Activated CD8-positive, alpha-beta memory T cell treated with anti-CD3 and anti-CD28 coated beads for 24 hours (primary cell): Measurements from ENCODE around the gene PTPN6.

Experiments used
- DNase-seq: peaks from one replicate; pipeline ENCODE4 v3.0.0-alpha.2; 2020

PTPN6 gene

DNA sequence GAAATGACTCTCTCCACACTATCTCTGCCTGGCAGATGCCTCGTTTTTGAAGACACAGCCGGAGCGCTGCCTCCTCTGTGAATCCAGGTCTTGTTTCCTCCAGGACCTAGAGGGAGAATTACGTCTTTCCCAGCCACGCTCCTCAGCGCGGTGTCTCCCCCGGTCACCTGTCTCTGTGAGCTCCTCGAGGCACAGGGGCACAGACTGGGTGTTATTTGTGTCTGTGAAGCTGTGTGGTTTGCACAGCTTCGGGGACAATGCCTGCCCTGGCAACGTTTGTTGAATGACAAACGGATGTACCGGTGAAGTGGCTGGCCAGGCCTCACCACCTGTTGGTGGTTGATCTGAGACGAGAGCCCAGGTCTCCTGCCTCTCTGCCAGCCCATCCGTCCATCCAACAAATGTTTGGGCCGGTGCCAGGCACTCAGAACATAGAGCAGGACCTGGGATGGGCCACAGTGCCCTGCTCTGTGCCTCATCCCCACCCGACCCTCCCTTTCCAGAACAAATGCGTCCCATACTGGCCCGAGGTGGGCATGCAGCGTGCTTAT lies 6.1 kb downstream of the PTPN6 start:
- DNase-seq: peak; percentile 74

DNA sequence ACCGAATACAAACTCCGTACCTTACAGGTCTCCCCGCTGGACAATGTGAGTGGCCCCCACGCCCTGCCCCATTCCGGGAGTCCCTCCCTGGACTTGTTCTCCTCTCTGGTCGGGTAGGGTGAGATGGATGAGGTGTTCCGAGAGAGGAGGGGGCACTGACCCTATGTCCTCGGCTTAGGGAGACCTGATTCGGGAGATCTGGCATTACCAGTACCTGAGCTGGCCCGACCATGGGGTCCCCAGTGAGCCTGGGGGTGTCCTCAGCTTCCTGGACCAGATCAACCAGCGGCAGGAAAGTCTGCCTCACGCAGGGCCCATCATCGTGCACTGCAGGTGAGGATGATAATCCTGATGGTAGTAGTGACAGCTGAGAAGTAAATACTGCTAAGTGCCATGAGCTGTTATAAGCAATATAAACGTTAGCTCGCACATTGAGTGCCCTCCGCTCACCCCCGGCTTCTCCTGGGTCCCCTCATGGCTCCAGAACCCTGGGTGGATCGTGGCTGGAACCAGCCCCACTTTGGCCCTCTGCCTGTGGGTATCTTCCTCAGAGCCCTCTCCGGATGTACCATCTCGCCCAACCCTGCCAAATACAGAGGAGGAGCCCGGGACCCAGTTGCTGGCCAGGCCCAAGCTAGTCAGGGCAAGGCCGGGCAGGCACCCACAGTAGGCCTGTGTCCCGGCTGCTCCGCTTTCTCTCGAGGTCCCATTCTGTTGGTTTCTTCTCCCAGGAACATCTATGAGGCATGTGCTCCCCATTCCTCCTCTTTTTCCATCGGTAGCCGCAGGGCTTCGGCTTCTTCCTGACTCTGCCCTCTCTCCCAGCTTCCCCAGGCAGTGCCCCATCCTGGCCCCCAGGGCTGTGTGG lies 6.8 kb downstream of the PTPN6 start:
- peak; percentile 75 for DNase-seq

DNA sequence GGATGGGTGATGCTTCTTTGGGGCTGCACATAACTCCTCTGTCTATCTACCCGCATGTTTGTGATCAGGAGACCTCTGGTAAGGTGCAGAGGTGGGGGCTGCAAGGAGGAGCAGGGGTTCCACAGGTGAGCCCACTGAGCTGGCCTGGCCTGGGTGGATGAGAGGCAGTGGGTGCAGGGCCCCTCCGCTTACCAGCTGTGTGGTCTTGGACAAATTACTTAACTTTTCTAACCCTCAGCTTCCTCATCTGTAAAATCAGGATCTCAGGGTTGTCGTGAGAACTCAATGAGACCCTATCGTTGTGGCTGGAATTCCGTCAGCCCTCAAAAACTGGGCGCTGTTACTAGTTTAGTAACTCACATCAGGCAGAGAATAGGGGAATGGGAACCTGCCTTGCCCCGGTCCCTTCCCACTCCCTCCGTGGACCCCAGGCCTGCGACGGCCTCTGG lies 7.5 kb downstream of the PTPN6 start:
- peak; percentile 74 for DNase-seq

DNA sequence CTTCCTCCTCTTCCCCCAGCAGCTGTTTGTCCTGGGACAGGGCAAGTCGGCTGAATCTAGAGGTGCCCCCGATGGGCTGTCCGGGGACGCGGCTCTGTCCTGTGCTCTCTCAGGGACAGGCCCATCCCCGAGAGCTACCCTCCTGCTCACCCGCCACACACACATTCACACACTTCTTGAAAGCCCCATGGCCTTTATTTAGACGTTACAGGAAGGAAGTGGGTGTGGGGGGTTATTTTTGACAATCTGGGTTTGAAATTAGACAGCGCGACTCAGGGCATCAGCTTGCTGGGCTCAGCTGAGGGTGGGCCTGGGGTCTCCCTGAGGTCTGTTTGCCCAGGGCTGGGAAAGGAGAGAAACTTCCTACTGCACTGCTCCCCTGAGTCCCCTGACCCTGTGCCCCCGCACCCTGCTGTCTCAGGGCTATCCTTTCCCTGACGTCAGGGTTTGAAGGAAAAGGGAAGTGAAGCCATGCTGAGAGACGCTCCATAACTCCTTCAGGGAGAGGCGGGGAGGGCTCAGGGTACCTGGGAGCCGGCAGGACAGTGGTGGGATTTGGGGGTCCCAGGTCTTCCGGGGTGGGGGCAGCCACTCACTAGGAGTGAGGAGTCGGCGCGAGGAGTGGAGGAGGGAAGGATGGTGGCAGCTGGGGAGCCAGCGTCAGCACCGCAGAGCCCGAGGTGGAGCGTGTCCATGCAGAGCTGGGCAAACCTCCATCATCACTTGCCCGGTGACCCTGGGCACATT lies 8.1 kb downstream of the PTPN6 start:
- peak; percentile 87 for DNase-seq

DNA sequence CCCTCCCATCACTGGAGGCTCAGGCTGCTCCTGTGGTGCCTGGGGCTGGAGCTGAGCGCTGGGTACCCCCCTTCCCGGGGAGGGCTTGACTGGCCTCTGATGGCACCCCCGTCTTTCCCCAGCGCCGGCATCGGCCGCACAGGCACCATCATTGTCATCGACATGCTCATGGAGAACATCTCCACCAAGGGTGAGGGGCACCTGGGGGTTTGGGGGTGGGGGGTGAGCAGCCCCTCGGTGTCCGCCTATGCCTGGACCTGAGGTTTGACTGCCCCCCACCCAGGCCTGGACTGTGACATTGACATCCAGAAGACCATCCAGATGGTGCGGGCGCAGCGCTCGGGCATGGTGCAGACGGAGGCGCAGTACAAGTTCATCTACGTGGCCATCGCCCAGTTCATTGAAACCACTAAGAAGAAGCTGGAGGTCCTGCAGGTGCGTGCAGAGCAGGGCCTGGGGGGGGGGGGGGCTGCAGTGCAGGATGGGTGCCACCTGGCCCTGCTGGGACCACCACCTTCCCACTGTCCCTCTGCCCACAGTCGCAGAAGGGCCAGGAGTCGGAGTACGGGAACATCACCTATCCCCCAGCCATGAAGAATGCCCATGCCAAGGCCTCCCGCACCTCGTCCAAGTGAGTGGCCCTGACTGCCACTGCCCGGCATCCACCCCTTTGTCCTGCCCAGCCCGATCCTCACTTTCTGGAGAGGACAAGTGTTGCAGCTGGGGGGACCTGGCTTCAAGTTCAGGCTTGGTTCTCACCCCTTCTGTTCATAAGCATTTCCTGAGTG lies 8.8 kb downstream of the PTPN6 start:
- no peak for DNase-seq

DNA sequence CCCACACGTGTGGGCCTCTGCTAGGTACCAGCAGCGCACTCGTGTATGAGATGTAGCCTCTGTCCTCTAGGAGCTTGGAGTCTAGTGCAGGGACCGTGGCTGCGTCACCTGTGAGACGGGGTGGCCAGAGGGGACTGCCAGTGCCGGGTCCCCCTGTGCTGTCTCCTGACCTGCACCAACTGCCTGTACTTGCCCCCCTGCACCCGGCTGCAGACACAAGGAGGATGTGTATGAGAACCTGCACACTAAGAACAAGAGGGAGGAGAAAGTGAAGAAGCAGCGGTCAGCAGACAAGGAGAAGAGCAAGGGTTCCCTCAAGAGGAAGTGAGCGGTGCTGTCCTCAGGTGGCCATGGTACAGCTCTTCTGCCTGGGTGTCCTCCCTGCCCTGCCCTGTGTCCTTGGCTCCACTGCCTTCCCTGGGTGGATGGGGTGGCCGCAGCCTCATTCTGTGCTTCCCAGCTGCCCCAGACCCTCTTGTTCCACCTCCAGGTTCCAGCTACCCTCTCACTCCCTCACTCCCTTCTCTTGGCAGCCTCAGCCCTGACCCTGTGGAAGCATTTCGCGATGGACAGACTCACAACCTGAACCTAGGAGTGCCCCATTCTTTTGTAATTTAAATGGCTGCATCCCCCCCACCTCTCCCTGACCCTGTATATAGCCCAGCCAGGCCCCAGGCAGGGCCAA lies 9.6 kb downstream of the PTPN6 start:
- DNase-seq: peak; percentile 74

DNA sequence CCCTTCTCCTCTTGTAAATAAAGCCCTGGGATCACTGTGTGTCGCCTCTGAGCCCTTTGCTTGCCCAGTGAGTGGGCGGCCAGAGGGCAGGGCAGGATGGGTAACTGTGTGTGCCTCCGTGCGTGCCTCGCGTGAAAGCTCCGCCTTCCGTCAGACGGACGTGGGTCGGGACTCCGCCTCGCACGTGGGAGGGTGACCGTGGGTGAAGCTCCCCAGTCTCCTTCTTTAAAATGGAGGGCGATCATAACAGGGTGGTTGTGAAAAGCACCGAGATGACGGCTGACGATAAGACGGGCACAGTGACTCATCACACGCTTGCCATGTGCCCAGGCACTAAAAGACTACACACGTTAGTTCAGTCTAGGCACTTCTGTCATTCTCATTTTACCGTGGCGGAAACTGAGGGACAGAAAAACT lies 10.1 kb downstream of the PTPN6 start:
- DNase-seq: peak; percentile 96

DNA sequence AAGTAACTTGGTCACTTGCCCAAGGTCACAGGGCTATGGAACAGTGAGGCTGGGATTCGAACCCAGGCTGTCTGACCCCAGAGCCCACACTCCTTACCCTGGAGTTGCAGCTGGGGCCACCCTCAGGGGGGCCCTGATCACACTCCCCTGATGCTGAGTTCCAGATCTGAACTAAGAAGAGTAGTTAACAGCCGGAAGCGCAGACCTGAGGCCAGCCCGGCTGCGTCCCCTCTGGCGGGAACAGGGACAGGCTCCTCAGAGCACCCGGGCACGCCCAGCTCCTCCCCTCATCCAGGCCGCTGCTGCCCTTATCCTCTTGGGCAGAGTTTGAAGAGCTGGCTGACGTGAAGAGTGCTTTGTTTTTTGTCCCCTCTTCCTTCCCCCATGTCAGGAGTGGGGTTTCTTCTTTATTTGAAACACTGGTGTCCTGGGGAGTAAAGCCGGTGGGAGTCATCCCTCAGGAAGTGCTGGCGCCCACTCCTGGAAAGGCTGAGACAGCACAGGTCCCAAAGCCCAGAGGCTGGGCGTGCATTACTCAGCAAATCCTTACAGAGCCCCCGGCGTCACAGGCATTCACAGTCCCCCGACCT lies 10.6 kb downstream of the PTPN6 start:
- peak; percentile 90 for DNase-seq

DNA sequence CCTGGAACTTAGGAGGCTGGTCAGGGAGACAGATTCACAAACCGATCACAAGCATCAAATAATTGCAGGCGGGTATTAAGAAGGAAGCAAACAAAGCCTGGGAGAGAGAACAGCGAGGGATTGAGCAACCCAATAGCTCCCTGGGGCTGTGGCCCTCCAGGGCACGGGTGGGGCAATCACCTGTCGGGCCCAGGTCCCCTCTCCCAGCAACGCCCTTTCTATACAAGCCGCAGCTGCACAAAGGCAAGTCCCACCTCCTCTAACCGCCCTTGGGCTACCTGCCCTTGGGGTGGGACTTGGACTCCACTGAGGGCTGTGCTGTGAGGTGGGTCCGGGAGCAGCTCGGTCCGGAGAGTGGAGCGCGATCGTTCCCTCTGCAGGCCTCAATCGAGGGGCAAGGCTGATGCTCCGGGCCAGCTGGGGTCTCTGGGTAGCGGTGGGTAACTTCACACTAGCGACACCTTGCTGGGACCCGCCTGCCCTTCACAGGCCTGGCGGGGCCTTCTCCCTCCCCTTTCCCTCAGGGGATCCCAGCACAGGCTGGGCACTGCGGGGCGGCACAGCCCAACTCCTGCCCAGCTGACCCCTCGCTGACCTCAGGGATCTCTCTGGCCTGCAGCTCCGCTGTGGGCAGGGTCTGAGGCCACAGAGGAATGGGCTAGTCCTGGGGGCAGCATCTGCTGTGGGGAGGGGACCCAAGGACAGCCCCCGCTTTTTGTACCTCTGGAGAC lies 11.3 kb downstream of the PTPN6 start:
- DNase-seq: peak; percentile 82

DNA sequence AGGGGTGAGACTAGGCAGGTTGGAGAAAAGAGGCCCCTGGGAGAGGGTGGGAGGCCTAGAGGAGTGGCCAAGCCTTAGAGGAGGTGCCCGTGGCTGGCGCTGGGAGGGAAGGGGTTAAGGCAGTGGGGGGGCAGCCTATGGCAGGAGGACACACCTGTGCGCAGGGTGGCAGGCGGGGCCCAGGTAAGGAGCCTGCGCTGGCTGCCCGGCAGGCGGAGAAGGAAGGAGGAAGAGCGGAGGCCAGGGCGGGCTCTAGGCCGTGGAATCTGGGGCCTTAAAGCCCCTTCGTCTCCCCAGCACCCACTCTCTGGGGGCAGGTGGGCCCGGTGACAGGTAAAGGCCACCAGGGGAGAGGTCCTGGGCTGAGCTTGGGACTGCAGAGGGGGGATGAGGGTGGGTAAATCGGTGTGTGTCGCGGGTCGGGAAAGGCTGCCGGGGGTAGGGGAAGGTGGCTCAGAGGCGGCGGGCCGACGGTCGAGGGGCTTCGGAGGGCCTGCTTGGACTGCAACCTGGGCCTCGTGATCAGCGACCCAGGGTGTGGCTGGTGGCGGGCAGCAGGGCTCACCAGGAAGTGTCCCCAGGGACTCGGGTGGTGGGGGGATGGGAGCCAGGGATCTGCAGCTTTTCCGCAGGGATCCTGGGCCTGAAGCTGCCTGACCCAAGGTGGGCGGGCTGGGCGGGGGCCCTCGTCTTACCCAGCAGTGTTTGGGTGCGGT lies 12.0 kb downstream of the PTPN6 start:
- peak; percentile 71 for DNase-seq

DNA sequence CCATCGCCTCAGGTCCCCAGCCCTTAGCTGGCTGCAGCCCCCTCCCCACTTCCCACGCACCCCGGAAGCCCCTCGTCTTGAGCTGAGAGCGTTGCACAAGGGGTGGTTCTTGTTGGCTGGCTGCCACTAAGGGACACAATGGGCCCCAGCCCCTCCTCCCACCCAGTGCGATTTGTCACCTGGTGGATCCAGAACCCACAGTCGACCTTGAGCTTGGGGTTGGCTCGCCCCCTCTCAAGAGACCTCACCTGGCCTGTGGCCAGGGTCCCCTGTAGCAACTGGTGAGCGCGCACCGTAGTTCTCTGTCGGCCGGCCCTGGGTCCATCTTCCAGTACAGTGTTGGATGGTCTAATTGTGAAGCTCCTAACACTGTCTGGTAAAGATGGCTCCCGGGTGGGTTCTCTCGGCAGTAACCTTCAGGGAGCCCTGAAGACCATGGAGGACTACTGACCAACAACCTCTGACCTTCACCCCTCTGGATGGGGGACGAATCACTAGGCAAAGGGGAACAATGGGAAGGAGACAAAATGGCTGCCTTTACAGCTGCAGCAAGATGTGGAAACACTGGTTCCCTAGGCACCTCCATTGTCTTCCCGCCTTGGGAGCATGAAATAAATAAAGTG lies 12.7 kb downstream of the PTPN6 start:
- DNase-seq: peak; percentile 67

DNA sequence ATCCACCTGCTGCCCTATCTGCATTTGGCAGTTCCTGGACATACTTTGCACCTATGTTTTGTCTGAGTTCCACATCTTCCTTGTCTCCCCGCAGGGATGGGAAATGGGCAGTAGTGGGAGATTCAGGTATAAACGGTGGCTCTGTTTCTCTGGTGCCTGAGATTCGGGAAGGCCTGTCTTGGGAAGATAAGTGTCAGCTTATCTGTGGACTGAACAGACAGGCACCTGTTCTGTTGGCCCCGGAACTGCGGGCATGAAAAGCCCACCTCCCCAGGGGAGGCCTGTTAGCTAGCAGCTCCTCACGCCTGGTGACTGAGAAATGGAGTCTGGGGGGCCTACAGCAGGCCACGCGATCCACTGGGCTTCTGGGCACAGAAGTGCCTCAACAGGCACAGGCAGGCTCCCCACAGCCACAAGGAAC lies 13.5 kb downstream of the PTPN6 start:
- DNase-seq: no peak

DNA sequence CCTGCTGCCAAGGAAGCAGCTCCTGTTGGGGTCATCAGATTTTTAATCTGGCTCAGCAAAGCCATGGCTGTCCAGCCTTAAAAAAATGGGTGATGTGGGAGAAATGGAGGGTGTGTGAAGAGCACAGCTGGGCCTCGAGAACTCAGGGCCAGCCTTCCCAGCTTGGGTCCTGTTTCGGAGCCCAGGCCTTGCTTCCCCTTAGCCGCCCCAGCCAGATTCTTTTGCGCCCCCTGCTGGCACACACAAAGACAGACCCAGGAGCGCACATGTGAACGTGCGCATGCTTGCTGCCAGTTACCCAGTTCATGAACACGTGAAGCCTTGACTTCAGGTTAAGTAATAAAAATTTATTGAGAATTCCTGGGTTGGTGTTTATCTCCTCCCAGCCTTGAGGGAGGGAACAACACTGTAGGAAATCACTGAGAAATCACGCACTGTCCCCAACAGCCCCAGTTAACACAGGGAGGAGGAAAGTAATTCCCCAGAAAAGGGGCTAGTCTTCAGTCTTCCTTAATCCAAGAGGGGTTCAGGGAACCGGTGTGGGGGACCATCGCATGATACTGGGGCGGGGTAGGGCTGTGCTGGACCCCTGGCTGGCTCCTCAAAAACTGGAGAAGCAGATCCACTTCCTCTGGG lies 14.0 kb downstream of the PTPN6 start:
- DNase-seq: peak; percentile 93

DNA sequence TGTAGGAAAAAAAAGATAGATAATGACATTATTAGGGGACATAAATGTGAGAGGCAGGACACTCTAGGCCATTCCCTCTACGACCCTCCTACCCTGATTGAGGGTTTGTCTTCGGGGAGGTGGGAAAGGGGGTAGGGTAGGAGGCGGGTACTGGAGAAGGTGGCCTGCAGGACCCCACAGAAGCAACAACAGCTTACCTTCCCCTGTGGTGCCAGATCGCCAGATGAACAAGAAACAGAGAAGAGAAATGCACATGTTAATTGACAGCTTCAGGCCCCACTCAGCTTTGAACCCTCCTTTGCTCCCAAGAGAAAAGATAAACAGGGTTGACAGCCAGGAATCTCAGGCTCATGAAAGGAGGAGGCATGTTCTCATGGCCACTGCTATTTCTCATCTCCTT lies 14.6 kb downstream of the PTPN6 start:
- DNase-seq: peak; percentile 61

DNA sequence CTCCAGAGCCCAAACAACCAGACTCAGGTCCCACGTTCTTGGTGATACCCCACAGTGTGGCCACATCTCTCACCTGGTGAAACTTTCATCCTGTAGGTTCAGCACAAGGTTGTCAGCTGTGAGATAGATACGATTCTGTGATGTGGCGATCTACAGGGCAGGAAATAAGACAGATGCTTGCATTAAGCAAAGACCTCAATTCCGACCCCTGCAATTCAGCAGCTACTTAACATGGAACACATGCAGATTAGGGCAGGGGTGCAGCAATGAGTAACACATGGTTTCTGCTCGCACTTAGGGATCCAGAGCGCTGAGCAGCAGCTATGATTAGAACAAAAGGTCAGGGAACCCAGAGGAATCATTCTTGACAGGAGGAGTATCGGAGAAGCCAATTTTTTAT lies 15.2 kb downstream of the PTPN6 start:
- DNase-seq: no peak

DNA sequence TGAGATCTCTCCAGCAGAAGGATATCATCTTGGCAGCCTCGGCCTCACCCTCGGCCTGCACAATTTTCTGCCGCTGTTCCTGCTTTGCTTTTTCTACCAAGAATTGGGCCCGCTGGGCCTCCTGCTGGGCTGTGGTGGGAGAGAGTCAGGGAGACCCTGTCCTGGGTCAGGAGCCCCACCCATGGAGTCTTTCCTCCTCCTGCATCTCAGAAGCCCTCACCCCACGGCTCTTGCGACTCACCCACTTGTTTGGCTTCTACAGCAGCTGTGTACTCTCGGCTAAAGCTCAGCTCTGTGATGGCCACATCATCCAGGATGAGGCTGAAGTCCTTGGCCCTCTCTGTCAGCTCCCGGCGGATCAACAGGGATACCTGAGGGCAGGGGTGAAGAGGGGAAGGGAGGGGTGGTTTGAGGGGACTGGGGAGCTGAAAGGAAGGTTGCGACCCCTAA lies 16.5 kb downstream of the PTPN6 start:
- peak; percentile 54 for DNase-seq

DNA sequence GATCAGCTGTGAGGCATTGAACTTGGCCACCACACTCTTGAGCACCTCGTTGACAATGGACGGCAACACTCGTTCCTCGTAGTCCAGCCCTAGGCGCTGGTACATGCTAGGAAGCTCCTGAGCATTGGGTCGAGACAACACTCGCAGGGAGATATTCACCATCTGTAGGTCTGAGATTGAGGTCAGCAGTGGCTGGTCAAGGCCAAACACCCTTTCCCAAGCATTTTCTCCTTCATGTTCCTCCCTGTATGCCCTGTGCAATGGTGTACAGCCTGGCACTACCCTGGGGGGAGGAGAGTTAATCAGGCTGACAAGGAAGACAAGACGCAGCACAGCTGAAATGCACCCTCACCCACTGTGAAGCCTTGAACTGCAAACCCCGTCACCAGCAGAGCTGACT lies 17.3 kb downstream of the PTPN6 start:
- DNase-seq: peak; percentile 54

DNA sequence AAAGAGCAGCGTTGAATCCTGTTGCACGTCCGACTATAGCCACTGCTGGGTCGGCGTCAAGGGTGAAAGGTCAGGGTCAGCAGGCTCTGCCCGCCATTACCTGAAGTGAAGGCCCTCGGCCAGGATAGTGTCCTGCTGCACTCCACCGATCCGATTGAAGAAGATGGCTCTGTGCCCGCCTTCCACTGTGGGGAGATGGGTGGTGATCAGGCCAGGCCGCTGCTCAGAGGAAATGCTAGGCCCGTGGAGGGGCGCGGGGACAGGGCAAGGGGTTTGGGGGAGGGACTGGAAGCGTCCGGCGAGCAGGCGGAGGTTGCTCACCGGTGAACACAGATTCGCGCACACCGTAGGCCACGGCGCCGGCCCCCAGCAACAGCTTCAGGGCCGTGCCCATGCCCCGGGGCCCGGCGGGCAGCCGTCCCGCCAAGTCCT lies 19.0 kb downstream of the PTPN6 start:
- DNase-seq: no peak

DNA sequence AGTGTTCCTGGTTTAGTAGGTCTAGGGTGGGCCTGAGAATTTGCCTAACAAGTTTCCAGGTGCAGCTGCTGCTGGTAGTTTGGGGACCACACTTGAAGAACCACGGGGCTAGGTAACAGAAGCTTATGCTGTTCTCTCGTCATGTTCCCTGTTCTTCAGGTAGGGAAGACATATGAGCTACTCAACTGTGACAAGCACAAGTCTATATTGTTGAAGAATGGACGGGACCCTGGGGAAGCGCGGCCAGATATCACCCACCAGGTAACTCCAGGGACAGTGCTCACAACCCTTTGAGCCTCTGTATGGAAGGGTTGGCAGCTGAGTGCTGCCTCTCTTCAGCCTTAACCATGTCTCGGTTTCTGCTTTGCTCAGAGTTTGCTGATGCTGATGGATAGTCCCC lies 23.0 kb downstream of the PTPN6 start:
- no peak for DNase-seq
